ENCODE data around the gene LUZP2.

Gene LUZP2

GRCh38 chr11:24762076-24762475 is 265.2 kb downstream of the LUZP2 start:
- POLR2A ChIA-PET (ENCODE audit: low non-redundant PET) = no interaction called here
- no peak for TF ChIP-seq CTCF (conservative IDR thresholded peaks at IDR 0.05; ENCODE audit: low read depth)
- CTCF ChIA-PET = no interaction called here
- no peak overlapping the region for H3K27ac ChIP-seq
- DNase-seq (ENCODE audit: low spot score) = no peak

- no peak for TF ChIP-seq CTCF (conservative IDR thresholded peaks at IDR 0.05; ENCODE audit: low read depth)
- no peak for DNase-seq (ENCODE audit: low spot score)
- ChIA-PET CTCF (no interaction called here), POLR2A (ENCODE audit: low non-redundant PET) (no interaction called here)
- no peak overlapping the region for H3K27ac ChIP-seq
Observed at GRCh38 chr11:24767411-24767810, 270.6 kb downstream of the LUZP2 start.

- ChIA-PET CTCF (no interaction called here), POLR2A (ENCODE audit: low non-redundant PET) (no interaction called here)
- TF ChIP-seq CTCF (conservative IDR thresholded peaks at IDR 0.05; ENCODE audit: low read depth) = no peak
- no peak overlapping the region for H3K27ac ChIP-seq
- DNase-seq (ENCODE audit: low spot score) = no peak
Observed at GRCh38 chr11:24773322-24773721, 276.5 kb downstream of the LUZP2 start.

GRCh38 chr11:24779791-24780190 is 282.9 kb downstream of the LUZP2 start:
- H3K27ac ChIP-seq = no peak overlapping the region
- POLR2A ChIA-PET (ENCODE audit: low non-redundant PET) = no interaction called here
- no peak for DNase-seq (ENCODE audit: low spot score)
- TF ChIP-seq CTCF (conservative IDR thresholded peaks at IDR 0.05; ENCODE audit: low read depth) = no peak
- CTCF ChIA-PET = interaction anchor here (0.6 kb wide), 1 partner anchor 1288 kb away, joined by 4 read pairs; no protein-coding TSS in a partner anchor

GRCh38 chr11:24781288-24781687 is 284.4 kb downstream of the LUZP2 start:
- no peak overlapping the region for H3K27ac ChIP-seq
- CTCF ChIA-PET = interaction anchor here (0.6 kb wide), 3 partner anchors 10 to 1500 kb away, joined by 3 read pairs; no protein-coding TSS in a partner anchor
- no peak for TF ChIP-seq CTCF (conservative IDR thresholded peaks at IDR 0.05; ENCODE audit: low read depth)
- POLR2A ChIA-PET (ENCODE audit: low non-redundant PET) = no interaction called here
- no peak for DNase-seq (ENCODE audit: low spot score)

GRCh38 chr11:24793479-24793878 is 296.6 kb downstream of the LUZP2 start:
- no peak for TF ChIP-seq CTCF (conservative IDR thresholded peaks at IDR 0.05; ENCODE audit: low read depth)
- ChIA-PET POLR2A (ENCODE audit: low non-redundant PET) (no interaction called here), CTCF (interaction anchor here (0.7 kb wide), 1 partner anchor 569 kb away, joined by 3 read pairs; no protein-coding TSS in a partner anchor)
- no peak overlapping the region for H3K27ac ChIP-seq
- DNase-seq (ENCODE audit: low spot score) = no peak

GRCh38 chr11:24794064-24794463 is 297.2 kb downstream of the LUZP2 start:
- CTCF ChIA-PET = no interaction called here

More at GRCh38 chr11:24794064-24794463, 297.2 kb downstream of the LUZP2 start:
- H3K27ac ChIP-seq = no peak overlapping the region
- TF ChIP-seq CTCF (conservative IDR thresholded peaks at IDR 0.05; ENCODE audit: low read depth) = no peak
- DNase-seq (ENCODE audit: low spot score) = no peak
- POLR2A ChIA-PET (ENCODE audit: low non-redundant PET) = no interaction called here

All from RWPE1 (cell line).